K562 (cell line): Measurements from ENCODE around the gene PPM1L. TPM values are rescaled to one million over a fixed set of nuclear protein-coding genes. Genes with fewer than 3 reads are reported as not detected.

ENCODE experiments used
- ATAC-seq: fragments of 200-7000 bp; cut with Tn5 transposase; 3 replicates; pipeline ENCODE4 v1.9.1; 2020; ENCODE audit warnings: moderate library complexity
- BruUV-seq: library from RNA; stranded (reverse); fragments of 400-500 nt; replicated peaks from 2 replicates; lab custom pipeline; 2021; lab: Mats Ljungman, UMichigan
- CTCF ChIA-PET: fragments of 300-600 bp; formaldehyde crosslinking; extraction: SDS; loops from one replicate; lab custom pipeline; 2021; ENCODE audit warnings: low intra/inter-chr PET ratio; lab: Yijun Ruan, JAX
- POLR2A ChIA-PET: fragments of 300-600, 350-650 bp; sonication (Branson Sonifier 250); formaldehyde crosslinking; extraction: SDS; loops from one replicate; lab custom pipeline; 2021; ENCODE audit warnings: antibody characterized with exemption, inconsistent platforms; lab: Yijun Ruan, JAX
- DNase-seq, 4 experiments: peaks; one replicate each; pipeline versions ENCODE4 v3.0.0 to v3.0.0-alpha.2; 2011 to 2018; ENCODE audit warnings: low spot score in 3 of 4, mixed read lengths in 3 of 4; ENCODE audit errors: extremely low read depth in 1 of 4
- FAIRE-seq: peaks from 2 replicates; lab custom pipeline; 2011; peaks lifted over from hg19 to GRCh38; lab: Jason Lieb, UNC
- H2AFZ ChIP-seq: 2 replicates; pipeline ENCODE4 v1.6.0; 2011; ENCODE audit warnings: low read depth, low read length, control low read depth, inconsistent platforms
- H3K27ac ChIP-seq: fragments of 200-600 bp; 3 replicates; pipeline ENCODE4 v1.8.0; 2011; ENCODE audit warnings: low read depth, mild to moderate bottlenecking, control low read depth, inconsistent platforms, low read length, moderate library complexity, mixed read lengths; ENCODE audit errors: extremely low read depth
- H3K27me3 ChIP-seq, 2 experiments: fragments of 300-600 bp in 1 of 2; 2 replicates in 1 of 2; 3 replicates in 1 of 2; pipeline versions ENCODE4 v1.6.0 to v1.8.0; 2011; ENCODE audit warnings: inconsistent platforms in 2 of 2, low read length in 2 of 2, mild to moderate bottlenecking in 1 of 2, mixed read lengths in 1 of 2, moderate library complexity in 1 of 2; ENCODE audit not compliant: control insufficient read depth in 2 of 2, insufficient read depth in 2 of 2
- H3K36me3 ChIP-seq: fragments of 300-600 bp; 3 replicates; pipeline ENCODE4 v1.8.0; 2011; ENCODE audit warnings: mild to moderate bottlenecking, low read length, inconsistent platforms; ENCODE audit not compliant: control insufficient read depth, insufficient read depth
- H3K4me1 ChIP-seq, 2 experiments: fragments of 200-600 bp in 1 of 2; replicated peaks in 1 of 2; 2 replicates in 1 of 2; 3 replicates in 1 of 2; pipeline versions ENCODE4 v1.5.1 to v1.8.0; 2011; ENCODE audit warnings: inconsistent platforms in 2 of 2, low read length in 2 of 2, mild to moderate bottlenecking in 1 of 2, mixed read lengths in 1 of 2, moderate library complexity in 1 of 2; ENCODE audit not compliant: control insufficient read depth in 2 of 2, insufficient read depth in 2 of 2
- H3K4me2 ChIP-seq: 2 replicates; pipeline ENCODE4 v1.6.1; 2011; ENCODE audit warnings: low read length, control low read depth, inconsistent platforms, mixed read lengths; ENCODE audit not compliant: insufficient read depth
- H3K4me3 ChIP-seq: fragments of 200-600 bp; sonication (generic), shearing (Covaris generic); 2 replicates; pipeline ENCODE4 v1.5.1; 2016; ENCODE audit warnings: control low read depth, inconsistent platforms
- H3K79me2 ChIP-seq: fragments of 200-600 bp; 3 replicates; pipeline ENCODE4 v1.8.0; 2011; ENCODE audit warnings: low read length, inconsistent platforms; ENCODE audit not compliant: control insufficient read depth, insufficient read depth
- H3K9ac ChIP-seq, 2 experiments: 2 replicates each; pipeline versions ENCODE4 v1.6.0 to v1.6.1; 2011; ENCODE audit warnings: low read depth in 2 of 2, low read length in 2 of 2, control low read depth in 1 of 2, inconsistent platforms in 1 of 2, mild to moderate bottlenecking in 1 of 2, mixed read lengths in 1 of 2; ENCODE audit not compliant: insufficient read depth in 1 of 2
- H3K9me1 ChIP-seq: one replicate; pipeline ENCODE4 v1.6.0; 2011; ENCODE audit warnings: inconsistent platforms, mild to moderate bottlenecking, low read length, moderate library complexity; ENCODE audit not compliant: control insufficient read depth, insufficient read depth
- H3K9me3 ChIP-seq: replicated peaks from 2 replicates; pipeline ENCODE4 v1.5.1; 2011; ENCODE audit warnings: low read depth, low read length, inconsistent platforms; ENCODE audit not compliant: control insufficient read depth, insufficient read depth
- H4K20me1 ChIP-seq: replicated peaks from 2 replicates; pipeline ENCODE4 v1.6.1; 2011; ENCODE audit warnings: low read length, inconsistent platforms, mixed read lengths; ENCODE audit not compliant: control insufficient read depth, insufficient read depth
- NR2C1 ChIP-seq, 2 experiments: fragments of 450-650 bp; IDR thresholded peaks; 2 replicates each; pipeline ENCODE4 v1.6.1; 2017; ENCODE audit warnings: mild to moderate bottlenecking in 2 of 2, antibody characterized with exemption in 1 of 2, inconsistent platforms in 1 of 2, missing compliant biosample characterization in 1 of 2, missing genetic modification characterization in 1 of 2
- PBX2 ChIP-seq, 2 experiments: IDR thresholded peaks in 1 of 2; conservative IDR thresholded peaks in 1 of 2; 2 replicates each; pipeline ENCODE4 v1.6.1; 2016; ENCODE audit warnings: low read depth in 2 of 2, mild to moderate bottlenecking in 1 of 2, missing compliant biosample characterization in 1 of 2, missing genetic modification characterization in 1 of 2, moderate library complexity in 1 of 2
- PTRF ChIP-seq: fragments of 450-650 bp; IDR thresholded peaks from 2 replicates; pipeline ENCODE4 v1.6.1; 2016; ENCODE audit warnings: mild to moderate bottlenecking, missing genetic modification characterization, missing compliant biosample characterization
- RAD51 ChIP-seq: fragments of 450-650 bp; IDR thresholded peaks from 2 replicates; pipeline ENCODE4 v1.7.1; 2016; ENCODE audit warnings: low read depth, mild to moderate bottlenecking, borderline replicate concordance
- RBM15 ChIP-seq: fragments of 200-400 bp; formaldehyde crosslinking; IDR thresholded peaks from 2 replicates; pipeline ENCODE4 v1.6.1; 2018; ENCODE audit warnings: mild to moderate bottlenecking, low read length, moderate library complexity; ENCODE audit not compliant: insufficient read depth
- RFX5 ChIP-seq: IDR thresholded peaks from 2 replicates; pipeline ENCODE4 v1.6.1; 2011; ENCODE audit warnings: low read depth, mild to moderate bottlenecking, improper control_type of control experiment, low read length
- TOE1 ChIP-seq, 2 experiments: fragments of 450-650 bp in 1 of 2; sonication (generic) in 1 of 2; formaldehyde crosslinking in 1 of 2; IDR thresholded peaks; 2 replicates each; pipeline versions ENCODE4 v1.7.1 to v1.8.0; 2016 to 2022; ENCODE audit warnings: borderline replicate concordance in 2 of 2, mild to moderate bottlenecking in 2 of 2, antibody characterized with exemption in 1 of 2, inconsistent platforms in 1 of 2, low read depth in 1 of 2, missing genetic modification reagents in 1 of 2, moderate library complexity in 1 of 2
- ZNF316 ChIP-seq: fragments of 450-650 bp; IDR thresholded peaks from 2 replicates; pipeline ENCODE4 v1.6.1; 2016
- WGBS: fragments of 100-300 bp; shearing (Covaris generic); methylation state at CpG from one replicate; pipeline ENCODE4 v1.1.6; 2016; ENCODE audit warnings: low coverage, mixed read lengths; ENCODE audit not compliant: insufficient coverage; ENCODE audit errors: missing lambda C conversion rate; 5-methylcytosine and 5-hydroxymethylcytosine counted together
- in situ Hi-C: fragments of 300-500 bp; cut with MboI; formaldehyde crosslinking; loops from 4 replicates; pipeline ENCODE4 v1.15.0; 2018; ENCODE audit warnings: inconsistent platforms, mixed read lengths
- intact Hi-C: fragments of 100-400 bp; cut with micrococcal nuclease; formaldehyde crosslinking; loops from 2 replicates; pipeline ENCODE4 v1.14.2; 2022
- polyA plus RNA-seq, 8 experiments: library from polyadenylated mRNA; depleted of rRNA in 4 of 8; stranded (reverse) in 5 of 8; unstranded in 3 of 8; fragments of >200 nt; fragmentation: Nextera tagmentation in 2 of 8; fragmentation: Illumina TruSeq in 1 of 8; extraction: Ambion mirVana in 2 of 8; extraction: Trizol in 1 of 8; gene quantifications; 2 replicates each; pipeline versions ENCODE4 v1.2.1 to v1.2.3, GENCODE V29; 2011 to 2014; ENCODE audit warnings: inconsistent platforms in 1 of 8, missing spikeins in 1 of 8
- total RNA-seq, 7 experiments: library from RNA; depleted of rRNA in 6 of 7; stranded (reverse); fragments of >200 nt in 6 of 7; fragmentation: Illumina TruSeq in 2 of 7; extraction: Trizol in 2 of 7; gene quantifications; 2 replicates each; pipeline versions ENCODE4 v1.2.1 to v1.2.3, GENCODE V29; 2011 to 2021; ENCODE audit warnings: low replicate concordance in 1 of 7

PPM1L gene
- total and polyA plus RNA-seq, 9 of the 15 experiments (the other 6 are each of a cell fraction or from before 2014, with no cell fraction given): 0.01 to 0.41 (median 0.14) TPM

GRCh38 chr3:160801386-160802118 is 45.5 kb downstream of the PPM1L start:
- 0% methylated on average over 8 of the region's 8 CpGs for WGBS
- no peak for DNase-seq
- H3K9me3 ChIP-seq: no peaks in the 10 kb centered on the region; the same call in 1 of the 2 replicates
- H3K27me3 ChIP-seq: no peaks in the 10 kb centered on the region
- no TSS peak for BruUV-seq
- no peaks in the 10 kb centered on the region for H3K4me1 ChIP-seq
- H4K20me1 ChIP-seq: 0 out of 2 replicates have a peak, but pooled peaks cover 2% of the 10 kb centered on the region
- no peak for ATAC-seq
- no peak for FAIRE-seq
- no peak overlapping the region for H3K27ac ChIP-seq
- H3K36me3 ChIP-seq: no peaks in the 10 kb centered on the region
- H3K4me2 ChIP-seq: no peak overlapping the region
- no peak overlapping the region for H2AFZ ChIP-seq
- H3K79me2 ChIP-seq: no peaks in the 10 kb centered on the region
- peak; percentile 27; the same call in 1 of the 2 replicates for TF ChIP-seq ZNF316
- TF ChIP-seq RBM15: no peak
- CTCF ChIA-PET: no interaction called here
- intact Hi-C loops: no loop called here
- H3K9me1 ChIP-seq: no peaks in the 10 kb centered on the region
- POLR2A ChIA-PET: interaction anchor here (0.9 kb wide), 1 partner anchor 14 kb away, joined by 3 read pairs; no protein-coding TSS in a partner anchor
- H3K9ac ChIP-seq: no peak overlapping the region
- in situ Hi-C loops: no loop called here
- no peak overlapping the region for H3K4me3 ChIP-seq

GRCh38 chr3:160804762-160805161 is 48.7 kb downstream of the PPM1L start:
- Histone ChIP-seq H3K9me1 (no peaks in the 10 kb centered on the region), H3K4me3 (no peak overlapping the region), H4K20me1 (0 out of 2 replicates have a peak, but pooled peaks cover 2% of the 10 kb centered on the region), H3K4me2 (no peak overlapping the region), H2AFZ (no peak overlapping the region), H3K36me3 (no peaks in the 10 kb centered on the region), H3K9me3 (no peaks in the 10 kb centered on the region), H3K27me3 (no peaks in the 10 kb centered on the region), H3K79me2 (no peaks in the 10 kb centered on the region), H3K27ac (no peak overlapping the region), H3K4me1 (no peaks in the 10 kb centered on the region), H3K9ac (no peak overlapping the region)
- ChIA-PET CTCF (no interaction called here), POLR2A (no interaction called here)
- no peak for ATAC-seq
- intact Hi-C loops (no loop called here), in situ Hi-C loops (no loop called here)
- no peak for DNase-seq
- no TSS peak for BruUV-seq
- WGBS: 0% methylated on average over 1 of the region's 1 CpG
- FAIRE-seq: no peak
- TF ChIP-seq RFX5: no peak
- no peak for TF ChIP-seq TOE1 (IDR thresholded peaks at IDR 0.05; ENCODE audit: borderline replicate concordance)
- TF ChIP-seq TOE1 (CRISPR knock-in tag; IDR thresholded peaks at IDR 0.05; ENCODE audit: borderline replicate concordance, low read depth): no peak
- no peak for TF ChIP-seq PBX2 (CRISPR knock-in tag; IDR thresholded peaks at IDR 0.05; ENCODE audit: low read depth)
- no peak for TF ChIP-seq PBX2 (tag; conservative IDR thresholded peaks at IDR 0.05; ENCODE audit: low read depth)
- no peak for TF ChIP-seq NR2C1 (IDR thresholded peaks at IDR 0.05)
- TF ChIP-seq NR2C1 (tag; IDR thresholded peaks at IDR 0.05): no peak
- TF ChIP-seq RAD51: no peak
- TF ChIP-seq PTRF (tag): no peak
